ENCODE results near the gene TRAF3IP3.
A peak's percentile ranks its signal among the peaks of the same experiment; 100 is the strongest.

TRAF3IP3 gene

DNA sequence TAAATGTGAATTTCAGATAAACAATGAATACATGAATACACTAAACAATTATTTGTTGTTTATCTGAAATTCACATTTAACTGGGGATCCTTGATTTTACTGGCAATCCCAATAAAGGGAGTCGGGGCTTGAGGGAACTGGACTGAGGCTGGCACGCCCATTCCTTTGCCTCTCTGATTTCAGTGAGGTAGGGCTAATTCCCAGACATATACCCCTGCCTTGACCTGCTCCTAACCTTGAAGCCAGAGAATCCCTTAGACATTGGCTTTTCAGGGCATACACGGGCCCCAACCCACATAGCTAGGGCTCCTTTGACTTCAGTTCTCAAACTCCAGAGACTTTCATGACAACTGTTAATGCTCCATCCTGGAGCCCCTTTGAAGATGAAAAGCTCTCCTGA lies 61.1 kb downstream of the TRAF3IP3 start:
- H3K4me3 ChIP-seq (ENCODE audit: control insufficient read depth, low read depth, low read length), result no peak overlapping the region
- no peak for DNase-seq (ENCODE audit: low read depth)
- TF ChIP-seq, protein P1, sequence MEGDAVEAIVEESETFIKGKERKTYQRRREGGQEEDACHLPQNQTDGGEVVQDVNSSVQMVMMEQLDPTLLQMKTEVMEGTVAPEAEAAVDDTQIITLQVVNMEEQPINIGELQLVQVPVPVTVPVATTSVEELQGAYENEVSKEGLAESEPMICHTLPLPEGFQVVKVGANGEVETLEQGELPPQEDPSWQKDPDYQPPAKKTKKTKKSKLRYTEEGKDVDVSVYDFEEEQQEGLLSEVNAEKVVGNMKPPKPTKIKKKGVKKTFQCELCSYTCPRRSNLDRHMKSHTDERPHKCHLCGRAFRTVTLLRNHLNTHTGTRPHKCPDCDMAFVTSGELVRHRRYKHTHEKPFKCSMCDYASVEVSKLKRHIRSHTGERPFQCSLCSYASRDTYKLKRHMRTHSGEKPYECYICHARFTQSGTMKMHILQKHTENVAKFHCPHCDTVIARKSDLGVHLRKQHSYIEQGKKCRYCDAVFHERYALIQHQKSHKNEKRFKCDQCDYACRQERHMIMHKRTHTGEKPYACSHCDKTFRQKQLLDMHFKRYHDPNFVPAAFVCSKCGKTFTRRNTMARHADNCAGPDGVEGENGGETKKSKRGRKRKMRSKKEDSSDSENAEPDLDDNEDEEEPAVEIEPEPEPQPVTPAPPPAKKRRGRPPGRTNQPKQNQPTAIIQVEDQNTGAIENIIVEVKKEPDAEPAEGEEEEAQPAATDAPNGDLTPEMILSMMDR (conservative IDR thresholded peaks at IDR 0.05; ENCODE audit: control insufficient read depth, insufficient read depth, low read depth, low read length), result no peak

DNA sequence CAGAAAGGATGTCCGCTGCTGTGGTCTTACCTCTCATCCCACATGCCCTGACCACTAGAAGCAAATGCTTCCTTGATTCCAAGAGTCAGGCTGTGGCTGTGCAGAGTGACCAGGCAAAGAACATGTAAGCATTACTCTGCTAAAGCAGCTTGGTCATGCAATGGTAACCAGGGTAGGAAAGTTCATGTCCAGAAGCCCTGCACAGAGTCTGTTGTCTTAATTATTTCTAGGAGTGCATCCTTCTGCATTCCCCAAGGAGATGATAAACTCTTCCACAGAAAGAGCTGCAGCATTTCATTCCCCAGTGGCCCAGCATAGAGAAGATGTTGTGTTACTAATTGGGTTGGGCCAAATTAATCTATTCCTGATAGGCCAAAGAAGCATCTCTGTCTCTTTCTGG lies 61.8 kb downstream of the TRAF3IP3 start:
- no peak overlapping the region for H3K4me3 ChIP-seq (ENCODE audit: control insufficient read depth, low read depth, low read length)
- TF ChIP-seq, protein P1 (conservative IDR thresholded peaks at IDR 0.05; ENCODE audit: control insufficient read depth, insufficient read depth, low read depth, low read length), result no peak
- no peak for DNase-seq (ENCODE audit: low read depth)

DNA sequence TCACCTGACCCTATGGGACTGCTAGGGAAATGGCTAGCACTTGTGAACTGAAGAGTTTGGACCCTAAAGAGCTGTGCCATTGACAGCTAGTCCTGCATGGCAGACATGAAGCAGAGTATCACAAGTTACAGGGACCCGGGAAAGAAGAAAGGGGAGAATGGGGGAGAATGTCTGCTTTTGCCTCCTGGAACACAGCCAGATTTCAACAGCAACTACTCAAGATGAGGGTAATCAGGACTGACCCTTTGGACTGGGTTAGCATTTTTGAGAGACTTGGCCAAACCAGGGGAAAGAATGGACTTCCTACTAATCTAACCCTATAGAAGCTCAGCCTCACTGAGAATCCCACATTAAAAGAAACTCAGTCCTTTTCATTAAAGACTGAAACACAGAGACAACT lies 63.2 kb downstream of the TRAF3IP3 start:
- no peak overlapping the region for H3K4me3 ChIP-seq (ENCODE audit: control insufficient read depth, low read depth, low read length)
- no peak for DNase-seq (ENCODE audit: low read depth)
- TF ChIP-seq, protein P1 (conservative IDR thresholded peaks at IDR 0.05; ENCODE audit: control insufficient read depth, insufficient read depth, low read depth, low read length), result no peak

DNA sequence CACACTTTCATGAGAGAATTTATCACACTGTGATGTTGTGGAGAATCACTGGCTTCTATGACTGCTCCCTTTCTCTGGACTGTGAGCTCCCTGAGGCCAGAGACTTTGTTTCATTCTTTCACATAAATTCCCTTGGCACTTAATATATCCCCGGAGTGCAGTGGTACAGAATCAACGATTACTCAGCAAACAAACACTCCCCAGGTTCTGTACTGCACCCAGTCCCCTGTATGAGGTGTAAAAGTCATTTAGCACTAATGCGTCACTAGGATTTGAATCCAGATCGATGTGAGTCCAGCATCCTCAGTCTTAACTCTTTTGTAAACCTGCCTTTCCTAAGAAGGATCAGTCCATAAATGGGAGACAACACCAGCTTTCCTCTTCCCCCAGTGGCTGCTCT lies 65.1 kb downstream of the TRAF3IP3 start:
- DNase-seq (ENCODE audit: low read depth), result no peak
- TF ChIP-seq, protein P1 (conservative IDR thresholded peaks at IDR 0.05; ENCODE audit: control insufficient read depth, insufficient read depth, low read depth, low read length), result no peak
- no peak overlapping the region for H3K4me3 ChIP-seq (ENCODE audit: control insufficient read depth, low read depth, low read length)

DNA sequence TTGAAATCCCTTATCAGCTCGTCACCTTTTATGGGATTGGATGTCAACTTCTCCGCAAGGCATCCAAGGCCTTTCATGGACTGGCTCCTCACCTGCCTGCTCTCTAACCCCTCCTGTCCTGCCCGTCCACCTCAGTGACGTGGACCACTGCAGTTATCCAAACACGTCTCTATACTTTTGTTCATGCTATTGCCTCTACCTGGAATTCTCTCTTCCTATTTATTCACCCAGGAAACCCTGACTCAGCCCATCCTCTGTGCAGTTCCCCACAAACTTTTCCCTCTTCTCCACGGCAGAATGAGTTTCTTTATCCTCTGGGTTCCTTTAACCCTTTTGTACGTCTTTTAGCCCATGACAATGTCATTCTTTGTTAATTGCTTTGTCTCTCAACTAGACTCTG lies 66.9 kb downstream of the TRAF3IP3 start:
- TF ChIP-seq, protein P1 (conservative IDR thresholded peaks at IDR 0.05; ENCODE audit: control insufficient read depth, insufficient read depth, low read depth, low read length), result no peak
- no peak for DNase-seq (ENCODE audit: low read depth)
- H3K4me3 ChIP-seq (ENCODE audit: control insufficient read depth, low read depth, low read length), result no peak overlapping the region

DNA sequence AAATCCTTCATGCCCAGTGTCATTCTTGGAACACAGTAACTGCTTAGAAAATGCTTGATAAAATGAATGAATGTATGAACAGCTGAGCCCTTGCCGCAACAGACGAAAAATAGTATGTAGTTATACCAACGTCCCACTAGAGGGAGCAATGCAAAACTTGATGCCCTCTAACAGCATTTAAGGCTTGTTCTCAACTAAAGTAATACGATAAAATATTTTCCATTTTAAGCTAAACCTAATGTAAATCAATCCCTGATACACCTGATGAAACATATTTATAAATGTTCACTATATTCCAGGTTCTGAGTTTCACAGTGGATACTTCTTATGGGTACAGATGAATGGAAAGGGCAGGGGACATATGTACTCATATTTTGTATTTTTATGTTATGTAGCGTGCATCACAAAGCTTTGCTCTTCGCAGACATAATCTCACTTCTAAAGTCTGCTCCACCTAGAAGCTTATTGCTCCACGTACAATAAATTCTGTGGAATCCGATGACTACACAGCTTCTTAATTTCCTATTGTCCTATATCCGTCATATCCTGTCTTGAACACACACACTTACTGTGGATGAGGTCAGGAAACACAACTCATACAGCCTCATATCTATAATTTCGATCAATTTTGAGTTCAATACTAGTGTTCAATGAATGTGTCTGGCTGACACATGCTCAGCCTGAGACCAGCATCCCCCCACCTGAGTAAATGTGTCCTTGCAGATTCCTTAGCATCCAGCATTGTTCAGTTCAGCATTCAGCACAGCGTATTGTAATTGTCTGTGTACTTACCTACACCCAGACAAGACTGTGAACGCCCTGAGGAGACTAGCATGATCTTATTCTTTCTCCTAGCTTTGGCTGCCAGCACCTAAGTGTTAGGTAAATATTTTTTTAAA lies 67.5 kb downstream of the TRAF3IP3 start:
- TF ChIP-seq, protein P1 (conservative IDR thresholded peaks at IDR 0.05; ENCODE audit: control insufficient read depth, insufficient read depth, low read depth, low read length), result peak; percentile 80
- peak; percentile 78 for DNase-seq (ENCODE audit: low read depth)
- no peak overlapping the region for H3K4me3 ChIP-seq (ENCODE audit: control insufficient read depth, low read depth, low read length)
